ENCODE results near the gene RNF181. TPM values are rescaled to one million over a fixed set of nuclear protein-coding genes. Genes with fewer than 3 reads are reported as not detected.

RNF181 gene
- total and polyA plus RNA-seq, 2 donors (not counting 3 experiments of a cell fraction or from before 2014, with no cell fraction given): 142 to 629 TPM

DNA sequence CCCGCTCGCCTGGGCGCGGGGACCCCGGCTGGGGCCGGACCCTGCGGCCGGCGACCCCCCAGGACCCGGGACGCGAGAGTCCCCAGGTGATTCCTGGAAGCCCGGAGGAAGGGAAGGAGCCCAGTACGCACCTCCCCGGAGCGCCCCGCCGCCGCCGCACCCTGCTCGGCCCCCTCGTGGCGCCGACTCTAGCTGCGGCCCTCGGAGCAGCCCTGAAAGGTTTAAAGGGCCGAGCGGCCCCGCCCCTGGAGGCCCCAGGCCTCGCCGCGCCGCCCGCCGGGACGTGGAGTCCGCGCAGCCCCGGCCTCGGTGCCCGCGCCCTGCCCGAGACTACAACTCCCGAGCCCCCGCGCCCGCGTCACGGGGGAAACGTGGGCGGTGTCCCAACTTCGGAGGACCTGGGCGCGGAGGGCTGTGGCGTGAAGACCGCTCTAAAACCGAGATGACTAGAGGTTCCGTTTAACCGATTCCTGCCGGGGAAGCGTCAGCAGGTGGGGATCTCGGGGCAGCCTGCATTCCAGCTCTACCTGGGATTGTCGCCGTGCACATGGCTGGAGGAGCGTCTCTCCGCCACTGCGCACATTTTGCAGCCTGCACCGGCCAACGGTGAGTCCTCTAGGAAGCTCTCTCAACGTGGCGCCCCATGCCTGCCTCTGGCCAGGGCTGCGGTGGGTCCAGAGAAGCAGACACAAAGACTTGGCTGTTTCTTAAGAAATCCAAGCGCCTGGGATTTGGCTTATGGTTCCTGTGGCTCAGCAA, 7.1 kb downstream of the RNF181 start, which contains the start of gene TMEM150A:
TMEM150A (minus strand) TSS at position 223 of the 759 bp plus-strand sequence. CDS start 750 bp downstream, outside the sequence.
- Histone ChIP-seq H3K9me3 (replicated peaks; ENCODE audit: control insufficient read depth, insufficient read depth, low read length) (no peaks in the 10 kb centered on the region), H3K27ac (ENCODE audit: insufficient read depth, low read depth, low read length) (peak within 1 kb of the TSS; percentile 23), H3K79me2 (ENCODE audit: control insufficient read depth, insufficient read depth, low read length) (no peaks in the 10 kb centered on the region), H3K4me1 (ENCODE audit: control insufficient read depth, extremely low read depth, insufficient read depth, low read length) (peaks cover 24% of the 10 kb centered on the region), H2AFZ (ENCODE audit: low read depth, low read length) (peak within 1 kb of the TSS; percentile 86), H3K9ac (replicated peaks; ENCODE audit: extremely low read depth, insufficient read depth, low read length) (peak within 1 kb of the TSS; percentile 66), H3K27me3 (ENCODE audit: control insufficient read depth in 2 of 2, insufficient read depth in 2 of 2, low read length in 2 of 2) (no peaks in the 10 kb centered on the region), H3K9me1 (replicated peaks; ENCODE audit: control insufficient read depth, extremely low read depth, insufficient read depth, low read length) (no peaks in the 10 kb centered on the region), H3K36me3 (ENCODE audit: control insufficient read depth in 2 of 2, extremely low read depth in 1 of 2, insufficient read depth in 2 of 2, low read length in 2 of 2) (peaks cover 0 to 20% of the 10 kb centered on the region in 2 experiments), H3K4me2 (ENCODE audit: insufficient read depth, low read length) (peak within 1 kb of the TSS; percentile 87), H3K4me3 (replicated peaks in 1 of 3; ENCODE audit: insufficient read depth in 1 of 3, low read depth in 1 of 3, low read length in 3 of 3) (peak within 1 kb of the TSS; percentile 64 to 98 (median 65)), H4K20me1 (replicated peaks; ENCODE audit: control insufficient read depth, extremely low read depth, insufficient read depth, low read length) (no peaks in the 10 kb centered on the region)
- TSS peak; percentile 3 for BruUV-seq (replicated peaks)
- dilution Hi-C loops (cut with MboI; ENCODE audit: extremely low pct_ligation_motif_present, low sequenced_read_pairs) (no loop called here), intact Hi-C loops (cut with micrococcal nuclease) (loop anchor here (1.0 to 5.0 kb wide), 4 partner anchors 17 to 180 kb away; partner anchors contain the start of gene GGCX)
- TF ChIP-seq EZH2 (IDR thresholded peaks at IDR 0.05; ENCODE audit: borderline replicate concordance, low read depth, low read length, severe bottlenecking) (no peak), POLR2AphosphoS5 (IDR thresholded peaks at IDR 0.05; ENCODE audit: insufficient read depth, low read depth, low read length) (peak; percentile 85), POLR2A (IDR thresholded peaks at IDR 0.05; ENCODE audit: low read depth, low read length) (peak; percentile 87), MAX (IDR thresholded peaks at IDR 0.05; ENCODE audit: insufficient read depth, insufficient read length) (peak; percentile 3), MYC (IDR thresholded peaks at IDR 0.05; ENCODE audit: low read depth, low read length) (no peak), JUN (IDR thresholded peaks at IDR 0.05; ENCODE audit: borderline replicate concordance, insufficient read depth, insufficient read length, low read depth) (no peak), FOS (IDR thresholded peaks at IDR 0.05; ENCODE audit: borderline replicate concordance, insufficient read depth, low read length) (no peak), GATA2 (IDR thresholded peaks at IDR 0.05; ENCODE audit: insufficient read depth, insufficient read length, low read depth, low read length) (no peak)
- TF ChIP-seq, protein P1, sequence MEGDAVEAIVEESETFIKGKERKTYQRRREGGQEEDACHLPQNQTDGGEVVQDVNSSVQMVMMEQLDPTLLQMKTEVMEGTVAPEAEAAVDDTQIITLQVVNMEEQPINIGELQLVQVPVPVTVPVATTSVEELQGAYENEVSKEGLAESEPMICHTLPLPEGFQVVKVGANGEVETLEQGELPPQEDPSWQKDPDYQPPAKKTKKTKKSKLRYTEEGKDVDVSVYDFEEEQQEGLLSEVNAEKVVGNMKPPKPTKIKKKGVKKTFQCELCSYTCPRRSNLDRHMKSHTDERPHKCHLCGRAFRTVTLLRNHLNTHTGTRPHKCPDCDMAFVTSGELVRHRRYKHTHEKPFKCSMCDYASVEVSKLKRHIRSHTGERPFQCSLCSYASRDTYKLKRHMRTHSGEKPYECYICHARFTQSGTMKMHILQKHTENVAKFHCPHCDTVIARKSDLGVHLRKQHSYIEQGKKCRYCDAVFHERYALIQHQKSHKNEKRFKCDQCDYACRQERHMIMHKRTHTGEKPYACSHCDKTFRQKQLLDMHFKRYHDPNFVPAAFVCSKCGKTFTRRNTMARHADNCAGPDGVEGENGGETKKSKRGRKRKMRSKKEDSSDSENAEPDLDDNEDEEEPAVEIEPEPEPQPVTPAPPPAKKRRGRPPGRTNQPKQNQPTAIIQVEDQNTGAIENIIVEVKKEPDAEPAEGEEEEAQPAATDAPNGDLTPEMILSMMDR (IDR thresholded peaks at IDR 0.05; ENCODE audit: extremely low read depth in 1 of 2, insufficient read depth in 1 of 2, low read depth in 1 of 2, low read length in 2 of 2): peak; percentile 32 to 51
- DNase-seq (ENCODE audit: low read depth, low spot score): peak; percentile 88
- ChIA-PET POLR2A (interaction anchor here (0.6 to 1.3 kb wide), 4 partner anchors 9 to 64 kb away, joined by 3 to 6 read pairs (median 3); partner anchors contain the start of genes C2orf68 and MAT2A), CTCF (interaction anchor here (0.5 to 2.1 kb wide), 7 partner anchors 9 to 250 kb away, joined by 3 to 5 read pairs (median 3); partner anchors contain the start of genes C2orf68 and MAT2A)
- peak; percentile 88 for FAIRE-seq

All from endothelial cell of umbilical vein (primary cell).